IgD-negative memory B cell (primary cell): ENCODE measurements around the gene HTR3D. TPM values are rescaled to one million over a fixed set of nuclear protein-coding genes. Genes with fewer than 3 reads are reported as not detected.
"Not testable (repeated sequence)": the region's sequence is repeated elsewhere in the genome, so short reads cannot be mapped to it uniquely, and the experiment has no call there.

Experiments used
- H3K27ac Mint-ChIP-seq, 3 donors: one replicate each; pipeline ENCODE4 v1.8.0; 2020 to 2022; ENCODE audit warnings: mild to moderate bottlenecking in 3 of 3, mixed read lengths in 3 of 3, moderate library complexity in 1 of 3
- H3K27me3 Mint-ChIP-seq: one replicate; pipeline ENCODE4 v1.8.0; 2021; ENCODE audit warnings: mixed read lengths
- H3K36me3 Mint-ChIP-seq: one replicate; pipeline ENCODE4 v1.8.0; 2020; ENCODE audit warnings: mild to moderate bottlenecking, mixed read lengths
- H3K4me1 Mint-ChIP-seq, 3 donors: one replicate each; pipeline ENCODE4 v1.8.0; 2020 to 2022; ENCODE audit warnings: mixed read lengths in 3 of 3, mild to moderate bottlenecking in 1 of 3
- H3K4me3 Mint-ChIP-seq, 4 donors: one replicate each; pipeline ENCODE4 v1.8.0; 2020 to 2022; ENCODE audit warnings: mild to moderate bottlenecking in 4 of 4, mixed read lengths in 4 of 4, moderate library complexity in 3 of 4
- H3K9me3 Mint-ChIP-seq, 3 donors: one replicate each; pipeline ENCODE4 v1.8.0; 2020 to 2021; ENCODE audit warnings: mixed read lengths in 3 of 3, mild to moderate bottlenecking in 1 of 3
- polyA plus RNA-seq: library from polyadenylated mRNA; unstranded; fragments of 300-500 nt; fragmentation: Illumina TruSeq; gene quantifications from one replicate; pipeline ENCODE4 v1.2.3, GENCODE V29; 2021

The HTR3D gene
- not detected for polyA plus RNA-seq

GRCh38 chr3:184031187-184031792 lies at the start of gene HTR3D:
TSS of gene HTR3D (plus strand) at chr3:184031742. CDS start at chr3:184031742, 0 bp downstream.
- Mint-ChIP-seq H3K9me3 (peaks cover 0 to 3% (median 1%) of the 10 kb centered on the region in 3 donors), H3K4me1 (no peaks in the 10 kb centered on the region), H3K27ac (no peak within 1 kb of the TSS), H3K27me3 (peaks cover 8% of the 10 kb centered on the region), H3K36me3 (no peaks in the 10 kb centered on the region), H3K4me3 (no peak within 1 kb of the TSS)

GRCh38 chr3:183981990-183982644 lies 49.4 kb upstream of the HTR3D start:
- Mint-ChIP-seq H3K36me3 (peaks cover 16% of the 10 kb centered on the region), H3K4me3 (no peak overlapping the region), H3K9me3 (no peaks in the 10 kb centered on the region), H3K27me3 (no peaks in the 10 kb centered on the region), H3K4me1 (no peaks in the 10 kb centered on the region), H3K27ac (no peak overlapping the region)

GRCh38 chr3:183984127-183984740 lies 47.3 kb upstream of the HTR3D start:
- Mint-ChIP-seq H3K9me3 (no peaks in the 10 kb centered on the region), H3K4me3 (no peak overlapping the region), H3K27me3 (no peaks in the 10 kb centered on the region), H3K4me1 (no peaks in the 10 kb centered on the region), H3K36me3 (peaks cover 18% of the 10 kb centered on the region), H3K27ac (no peak overlapping the region)

GRCh38 chr3:183984749-183985729 lies 46.5 kb upstream of the HTR3D start:
- Mint-ChIP-seq H3K4me3 (no peak overlapping the region), H3K4me1 (no peaks in the 10 kb centered on the region), H3K27me3 (no peaks in the 10 kb centered on the region), H3K27ac (peak overlapping the region in 1 of 3 donors; percentile 43), H3K36me3 (peaks cover 18% of the 10 kb centered on the region), H3K9me3 (no peaks in the 10 kb centered on the region)

GRCh38 chr3:183987000-183987600 lies 44.4 kb upstream of the HTR3D start:
- Mint-ChIP-seq H3K4me1 (no peaks in the 10 kb centered on the region), H3K27me3 (no peaks in the 10 kb centered on the region), H3K36me3 (peaks cover 17% of the 10 kb centered on the region), H3K4me3 (no peak overlapping the region), H3K27ac (no peak overlapping the region), H3K9me3 (no peaks in the 10 kb centered on the region)

- Mint-ChIP-seq H3K27me3 (no peaks in the 10 kb centered on the region), H3K27ac (no peak overlapping the region), H3K9me3 (no peaks in the 10 kb centered on the region), H3K4me1 (no peaks in the 10 kb centered on the region), H3K36me3 (peaks cover 12% of the 10 kb centered on the region), H3K4me3 (no peak overlapping the region)
These were observed 43.2 kb upstream of the HTR3D start for GRCh38 chr3:183988216-183988790.

- Mint-ChIP-seq H3K4me3 (no peak overlapping the region), H3K4me1 (no peaks in the 10 kb centered on the region), H3K27ac (no peak overlapping the region), H3K36me3 (peaks cover 6% of the 10 kb centered on the region), H3K9me3 (no peaks in the 10 kb centered on the region), H3K27me3 (no peaks in the 10 kb centered on the region)
These were observed 40.1 kb upstream of the HTR3D start for GRCh38 chr3:183991403-183991802.

- H3K27me3 Mint-ChIP-seq, result no peaks in the 10 kb centered on the region
- H3K27ac Mint-ChIP-seq, result no peak overlapping the region
- peaks cover 10% of the 10 kb centered on the region in 3 donors for H3K4me1 Mint-ChIP-seq
- H3K4me3 Mint-ChIP-seq, result no peak overlapping the region
- no peaks in the 10 kb centered on the region for H3K9me3 Mint-ChIP-seq
- H3K36me3 Mint-ChIP-seq, result no peaks in the 10 kb centered on the region
These were observed 29.8 kb upstream of the HTR3D start for GRCh38 chr3:184001761-184002160.

GRCh38 chr3:184002469-184002868 lies 29.1 kb upstream of the HTR3D start:
- no peak overlapping the region for H3K4me3 Mint-ChIP-seq
- no peaks in the 10 kb centered on the region for H3K36me3 Mint-ChIP-seq
- H3K27ac Mint-ChIP-seq, result no peak overlapping the region
- H3K27me3 Mint-ChIP-seq, result no peaks in the 10 kb centered on the region
- peaks cover 13 to 17% (median 14%) of the 10 kb centered on the region in 3 donors for H3K4me1 Mint-ChIP-seq
- H3K9me3 Mint-ChIP-seq, result no peaks in the 10 kb centered on the region

- H3K27me3 Mint-ChIP-seq, result no peaks in the 10 kb centered on the region
- H3K9me3 Mint-ChIP-seq, result no peaks in the 10 kb centered on the region
- peaks cover 20 to 25% (median 21%) of the 10 kb centered on the region in 3 donors for H3K4me1 Mint-ChIP-seq
- peak overlapping the region in 1 of 3 donors; percentile 54 for H3K27ac Mint-ChIP-seq
- no peak overlapping the region for H3K4me3 Mint-ChIP-seq
- no peaks in the 10 kb centered on the region for H3K36me3 Mint-ChIP-seq
These were observed 28.2 kb upstream of the HTR3D start for GRCh38 chr3:184003187-184003967.

- Mint-ChIP-seq H3K27ac (no peak overlapping the region), H3K4me3 (no peak overlapping the region), H3K27me3 (no peaks in the 10 kb centered on the region), H3K4me1 (peaks cover 20 to 26% (median 21%) of the 10 kb centered on the region in 3 donors), H3K9me3 (no peaks in the 10 kb centered on the region), H3K36me3 (no peaks in the 10 kb centered on the region)
These were observed 27.1 kb upstream of the HTR3D start for GRCh38 chr3:184004476-184004875.

GRCh38 chr3:184005941-184006507 lies 25.5 kb upstream of the HTR3D start:
- Mint-ChIP-seq H3K4me1 (peaks cover 21 to 26% (median 23%) of the 10 kb centered on the region in 3 donors), H3K27me3 (no peaks in the 10 kb centered on the region), H3K9me3 (no peaks in the 10 kb centered on the region), H3K27ac (peak overlapping the region in 1 of 3 donors; percentile 63), H3K36me3 (peaks cover 1% of the 10 kb centered on the region), H3K4me3 (peak overlapping the region; percentile 9 to 85 (median 46))

- Mint-ChIP-seq H3K4me1 (peaks cover 21 to 26% (median 24%) of the 10 kb centered on the region in 3 donors), H3K4me3 (peak overlapping the region in 3 of 4 donors; percentile 16 to 75 (median 23)), H3K27ac (peak overlapping the region in 1 of 3 donors; percentile 62)
- H3K36me3 Mint-ChIP-seq, H3K9me3 Mint-ChIP-seq, H3K27me3 Mint-ChIP-seq: not testable (repeated sequence)
These were observed 24.3 kb upstream of the HTR3D start for GRCh38 chr3:184007143-184007813.
